K562 (cell line): ENCODE results near the gene SIGLEC11. TPM values are rescaled to one million over a fixed set of nuclear protein-coding genes. Genes with fewer than 3 reads are reported as not detected.

ENCODE experiments used
- CEBPG ChIP-seq, 3 experiments: fragments of 200-800 bp in 1 of 3; sonication (Bioruptor generic) in 1 of 3; sonication (generic) in 1 of 3; formaldehyde crosslinking in 1 of 3; IDR thresholded peaks in 2 of 3; conservative IDR thresholded peaks in 1 of 3; 2 replicates each; pipeline versions ENCODE4 v1.6.1 to v1.8.0; 2016 to 2022; ENCODE audit warnings: missing compliant biosample characterization in 2 of 3, missing genetic modification characterization in 2 of 3, mild to moderate bottlenecking in 1 of 3, missing genetic modification reagents in 1 of 3
- CGGBP1 ChIP-seq: fragments of 250-450 bp; sonication (Bioruptor Pico); IDR thresholded peaks from 2 replicates; pipeline ENCODE4 v1.9.0; 2021; ENCODE audit warnings: mild to moderate bottlenecking
- CHCHD3 ChIP-seq: fragments of 250-450 bp; sonication (Bioruptor Pico); IDR thresholded peaks from 2 replicates; pipeline ENCODE4 v2.1.2; 2022; ENCODE audit warnings: mild to moderate bottlenecking
- EGR1 ChIP-seq: fragments of 450-650 bp; conservative IDR thresholded peaks from 2 replicates; pipeline ENCODE4 v1.6.1; 2017; ENCODE audit warnings: mild to moderate bottlenecking
- ELK3 ChIP-seq: fragments of 450-650 bp; formaldehyde crosslinking; IDR thresholded peaks from 2 replicates; pipeline ENCODE4 v1.4.0; 2020; ENCODE audit warnings: mild to moderate bottlenecking
- FOXK2 ChIP-seq, 2 experiments: fragments of 450-650 bp; IDR thresholded peaks in 1 of 2; conservative IDR thresholded peaks in 1 of 2; 2 replicates each; pipeline ENCODE4 v1.6.1; 2016; ENCODE audit warnings: low read depth in 2 of 2, mild to moderate bottlenecking in 1 of 2
- FOXP4 ChIP-seq: sonication (generic); formaldehyde crosslinking; IDR thresholded peaks from 2 replicates; pipeline ENCODE4 v1.8.0; 2022; ENCODE audit warnings: mild to moderate bottlenecking, missing genetic modification reagents, borderline replicate concordance
- GTF2E2 ChIP-seq: fragments of 200-800 bp; sonication (Bioruptor generic); IDR thresholded peaks from 2 replicates; pipeline ENCODE4 v1.6.1; 2016; ENCODE audit warnings: missing genetic modification characterization, missing compliant biosample characterization
- HMGXB4 ChIP-seq: sonication (generic); formaldehyde crosslinking; IDR thresholded peaks from 2 replicates; pipeline ENCODE4 v1.8.1; 2023; ENCODE audit warnings: mild to moderate bottlenecking, missing genetic modification reagents
- ILF3 ChIP-seq: fragments of 450-650 bp; IDR thresholded peaks from 2 replicates; pipeline ENCODE4 v1.6.1; 2018; ENCODE audit warnings: antibody characterized with exemption, mild to moderate bottlenecking, moderate library complexity, borderline replicate concordance
- KHSRP ChIP-seq: fragments of 450-650 bp; IDR thresholded peaks from 2 replicates; pipeline ENCODE4 v1.6.1; 2017
- MCM2 ChIP-seq: fragments of 450-650 bp; IDR thresholded peaks from 2 replicates; pipeline ENCODE4 v1.6.1; 2017; ENCODE audit warnings: low read depth, mild to moderate bottlenecking
- NR1H2 ChIP-seq: sonication (generic); formaldehyde crosslinking; IDR thresholded peaks from 2 replicates; pipeline ENCODE4 v1.4.0; 2020; ENCODE audit warnings: mild to moderate bottlenecking, missing genetic modification reagents
- OTX1 ChIP-seq: fragments of 450-650 bp; formaldehyde crosslinking; IDR thresholded peaks from 2 replicates; pipeline ENCODE4 v1.4.0; 2022; ENCODE audit warnings: mild to moderate bottlenecking
- SMAD3 ChIP-seq: fragments of 450-650 bp; formaldehyde crosslinking; conservative IDR thresholded peaks from 2 replicates; pipeline ENCODE4 v1.4.0; 2020; ENCODE audit warnings: mild to moderate bottlenecking
- TAF15 ChIP-seq: fragments of 200-400 bp; formaldehyde crosslinking; IDR thresholded peaks from 2 replicates; pipeline ENCODE4 v1.6.1; 2017; ENCODE audit warnings: mild to moderate bottlenecking, low read depth, low read length, moderate library complexity
- TRIM24 ChIP-seq, 2 experiments: fragments of 450-650 bp; IDR thresholded peaks; 2 replicates each; pipeline ENCODE4 v1.6.1; 2016
- ZBTB26 ChIP-seq: fragments of 450-650 bp; formaldehyde crosslinking; IDR thresholded peaks from 2 replicates; pipeline ENCODE4 v1.4.0; 2022; ENCODE audit warnings: missing genetic modification characterization
- ZNF408 ChIP-seq: fragments of 250-450 bp; sonication (Bioruptor Pico); IDR thresholded peaks from 2 replicates; pipeline ENCODE4 v1.4.0; 2020; ENCODE audit warnings: low read depth, mild to moderate bottlenecking, moderate library complexity
- ZNF589 ChIP-seq: fragments of 200-800 bp; sonication (Bioruptor generic); IDR thresholded peaks from 2 replicates; pipeline ENCODE4 v1.6.1; 2016; ENCODE audit warnings: low read depth, missing genetic modification characterization, missing compliant biosample characterization
- polyA plus RNA-seq, 8 experiments: library from polyadenylated mRNA; depleted of rRNA in 4 of 8; stranded (reverse) in 5 of 8; unstranded in 3 of 8; fragments of >200 nt; fragmentation: Nextera tagmentation in 2 of 8; fragmentation: Illumina TruSeq in 1 of 8; extraction: Ambion mirVana in 2 of 8; extraction: Trizol in 1 of 8; gene quantifications; 2 replicates each; pipeline versions ENCODE4 v1.2.1 to v1.2.3, GENCODE V29; 2011 to 2014; ENCODE audit warnings: inconsistent platforms in 1 of 8, missing spikeins in 1 of 8
- total RNA-seq, 7 experiments: library from RNA; depleted of rRNA in 6 of 7; stranded (reverse); fragments of >200 nt in 6 of 7; fragmentation: Illumina TruSeq in 2 of 7; extraction: Trizol in 2 of 7; gene quantifications; 2 replicates each; pipeline versions ENCODE4 v1.2.1 to v1.2.3, GENCODE V29; 2011 to 2021; ENCODE audit warnings: low replicate concordance in 1 of 7
- TF ChIP-seq, protein P1 (sequence below): sonication (generic); formaldehyde crosslinking; IDR thresholded peaks from 2 replicates; pipeline ENCODE4 v1.8.1; 2022; ENCODE audit warnings: missing genetic modification reagents

SIGLEC11 gene
- total and polyA plus RNA-seq, 9 of the 15 experiments (the other 6 are each of a cell fraction or from before 2014, with no cell fraction given): not detected

GRCh38 chr19:49987159-49987698 is 26.3 kb upstream of the SIGLEC11 start (continued):
- TF ChIP-seq MCM2 (no peak), TAF15 (no peak), HMGXB4 (CRISPR knock-in tag) (peak; percentile 100), ELK3 (CRISPR knock-in tag) (0 out of 2 replicates have a peak, but pooled peaks have one; percentile 25), FOXP4 (CRISPR knock-in tag) (peak; percentile 100), ZNF408 (CRISPR knock-in tag) (no peak), NR1H2 (CRISPR knock-in tag) (peak; percentile 100), ZNF589 (peak; percentile 99), CGGBP1 (no peak), SMAD3 (CRISPR knock-in tag) (peak; percentile 95), GTF2E2 (tag) (0 out of 2 replicates have a peak, but pooled peaks have one; percentile 29), EGR1 (no peak), ZBTB26 (CRISPR knock-in tag) (peak; percentile 94; the same call in 1 of the 2 replicates), CHCHD3 (CRISPR knock-in tag) (no peak), ILF3 (no peak), TRIM24 (IDR thresholded peaks at IDR 0.05) (peak; percentile 21 to 93; a peak in 2 of 4 replicates), FOXK2 (conservative IDR thresholded peaks at IDR 0.05 in 1 of 2, IDR thresholded peaks at IDR 0.05 in 1 of 2; ENCODE audit: low read depth in 2 of 2) (peak in 1 of 2 experiments; percentile 43; a peak in 2 of 4 replicates), CEBPG (CRISPR knock-in tag; IDR thresholded peaks at IDR 0.05) (peak; percentile 79), CEBPG (tag; conservative IDR thresholded peaks at IDR 0.05 in 1 of 2, IDR thresholded peaks at IDR 0.05 in 1 of 2) (no peak), KHSRP (no peak), OTX1 (CRISPR knock-in tag) (peak; percentile 99)
- TF ChIP-seq, protein P1, sequence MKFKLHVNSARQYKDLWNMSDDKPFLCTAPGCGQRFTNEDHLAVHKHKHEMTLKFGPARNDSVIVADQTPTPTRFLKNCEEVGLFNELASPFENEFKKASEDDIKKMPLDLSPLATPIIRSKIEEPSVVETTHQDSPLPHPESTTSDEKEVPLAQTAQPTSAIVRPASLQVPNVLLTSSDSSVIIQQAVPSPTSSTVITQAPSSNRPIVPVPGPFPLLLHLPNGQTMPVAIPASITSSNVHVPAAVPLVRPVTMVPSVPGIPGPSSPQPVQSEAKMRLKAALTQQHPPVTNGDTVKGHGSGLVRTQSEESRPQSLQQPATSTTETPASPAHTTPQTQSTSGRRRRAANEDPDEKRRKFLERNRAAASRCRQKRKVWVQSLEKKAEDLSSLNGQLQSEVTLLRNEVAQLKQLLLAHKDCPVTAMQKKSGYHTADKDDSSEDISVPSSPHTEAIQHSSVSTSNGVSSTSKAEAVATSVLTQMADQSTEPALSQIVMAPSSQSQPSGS (CRISPR knock-in tag): peak; percentile 98
